CD4-positive, alpha-beta T cell (primary cell): ENCODE measurements around the gene CEP131. TPM values are rescaled to one million over a fixed set of nuclear protein-coding genes. Genes with fewer than 3 reads are reported as not detected.

ENCODE experiments used
- ATAC-seq: fragments of 200-7000 bp; cut with Tn5 transposase; one replicate; pipeline ENCODE4 v1.10.0; 2022; ENCODE audit warnings: mild to moderate bottlenecking; ENCODE audit not compliant: poor library complexity
- CTCF ChIA-PET: fragments of 350-600 bp; sonication (Branson Sonifier 250); formaldehyde crosslinking; loops from one replicate; lab custom pipeline; 2021; ENCODE audit warnings: antibody characterized with exemption, inconsistent platforms; lab: Charles Lee
- POLR2A ChIA-PET: fragments of 350-600 bp; sonication (Branson Sonifier 250); formaldehyde crosslinking; loops from one replicate; lab custom pipeline; 2021; ENCODE audit warnings: antibody characterized with exemption, inconsistent platforms; lab: Charles Lee
- DNase-seq, 14 experiments: peaks; one replicate each; pipeline ENCODE4 v3.0.0-alpha.2; 2013 to 2020; ENCODE audit warnings: mixed read lengths in 2 of 14
- H3K27ac ChIP-seq, 2 donors: one replicate each; pipeline versions ENCODE4 v1.5.1 to v1.7.0; 2013; ENCODE audit warnings: low read length in 2 of 2, low read depth in 1 of 2, mild to moderate bottlenecking in 1 of 2
- H3K27me3 ChIP-seq, 2 experiments: 1 replicate in 1 of 2; 2 replicates in 1 of 2; pipeline versions ENCODE4 v1.6.1 to v1.7.0; 2013; ENCODE audit warnings: low read length in 2 of 2, control low read depth in 1 of 2, mild to moderate bottlenecking in 1 of 2, moderate library complexity in 1 of 2; ENCODE audit not compliant: insufficient read depth in 2 of 2, control insufficient read depth in 1 of 2
- H3K36me3 ChIP-seq: one replicate; pipeline ENCODE4 v1.6.1; 2013; ENCODE audit warnings: low read length, control low read depth; ENCODE audit not compliant: insufficient read depth
- H3K4me1 ChIP-seq: one replicate; pipeline ENCODE4 v1.6.1; 2013; ENCODE audit warnings: low read length, control low read depth; ENCODE audit not compliant: insufficient read depth
- H3K4me3 ChIP-seq: one replicate; pipeline ENCODE4 v1.5.1; 2013; ENCODE audit warnings: mild to moderate bottlenecking, low read length, moderate library complexity
- H3K9me3 ChIP-seq, 2 experiments: 1 replicate in 1 of 2; 2 replicates in 1 of 2; pipeline versions ENCODE4 v1.6.1 to v1.7.0; 2013; ENCODE audit warnings: low read length in 2 of 2, mild to moderate bottlenecking in 2 of 2, control low read depth in 1 of 2, moderate library complexity in 1 of 2; ENCODE audit not compliant: control insufficient read depth in 1 of 2, insufficient read depth in 1 of 2
- H3K27ac Mint-ChIP-seq: one replicate; pipeline ENCODE4 v1.8.0; 2020; ENCODE audit warnings: mixed read lengths
- H3K27me3 Mint-ChIP-seq: one replicate; pipeline ENCODE4 v1.8.0; 2021; ENCODE audit warnings: mixed read lengths
- H3K36me3 Mint-ChIP-seq: one replicate; pipeline ENCODE4 v1.8.0; 2021; ENCODE audit warnings: low read depth, mixed read lengths
- H3K4me1 Mint-ChIP-seq: one replicate; pipeline ENCODE4 v1.8.0; 2021; ENCODE audit warnings: low read depth, mixed read lengths
- H3K4me3 Mint-ChIP-seq: one replicate; pipeline ENCODE4 v1.8.0; 2020; ENCODE audit warnings: mild to moderate bottlenecking, mixed read lengths
- H3K9me3 Mint-ChIP-seq: one replicate; pipeline ENCODE4 v1.8.0; 2020; ENCODE audit warnings: mixed read lengths
- CTCF ChIP-seq: fragments of 200-600 bp; IDR thresholded peaks from one replicate; pipeline ENCODE4 v1.8.0; 2022; ENCODE audit warnings: antibody characterized with exemption, mild to moderate bottlenecking
- intact Hi-C, 2 experiments: fragments of 100-400 bp; cut with DNase I in 1 of 2; cut with micrococcal nuclease in 1 of 2; formaldehyde crosslinking; loops; one replicate each; pipeline versions ENCODE4 v1.15.1 to v1.9.0; 2023 to 2025; cut with DNase I, micrococcal nuclease
- total RNA-seq, 174 experiments: library from RNA in 2 of 174; stranded (reverse) in 2 of 174; gene quantifications; one replicate each; pipeline ENCODE4 v1.2.3 and lab custom pipeline; 2021 to 2026

Gene CEP131
- total RNA-seq, 2 experiments from 2014 or later, result 11.2 to 12.3 TPM

DNA sequence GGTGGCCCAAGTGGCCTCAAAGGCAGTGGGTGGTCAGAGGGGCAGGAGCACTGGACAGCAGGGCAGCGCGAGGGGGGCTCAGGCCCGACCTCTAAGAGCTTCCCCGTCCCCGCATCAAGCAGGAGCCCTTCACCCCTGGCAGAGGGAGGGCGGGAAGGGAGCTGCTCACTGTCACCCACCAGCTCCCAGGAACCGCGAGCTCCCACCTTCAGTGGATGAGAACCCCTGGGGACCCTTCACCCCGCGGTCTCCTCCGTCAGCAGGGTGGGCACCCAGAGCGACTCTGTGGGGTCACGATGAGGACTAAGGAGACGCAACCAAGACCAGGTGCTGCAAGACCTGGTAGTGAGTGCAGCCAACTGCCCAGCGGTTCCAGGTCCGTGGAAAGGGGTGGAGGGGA lies 13.6 kb downstream of the CEP131 start:
- POLR2A ChIA-PET, result no interaction called here
- no peaks in the 10 kb centered on the region for H3K36me3 Mint-ChIP-seq
- TF ChIP-seq CTCF, result no peak
- no peak for ATAC-seq
- no peaks in the 10 kb centered on the region for H3K9me3 Mint-ChIP-seq
- CTCF ChIA-PET, result no interaction called here
- intact Hi-C loops, result no loop called here
- DNase-seq, result no peak
- H3K27me3 ChIP-seq, result no peaks in the 10 kb centered on the region
- H3K27ac ChIP-seq, result no peak overlapping the region
- H3K4me1 ChIP-seq, result no peaks in the 10 kb centered on the region
- H3K4me1 Mint-ChIP-seq, result no peaks in the 10 kb centered on the region
- no peaks in the 10 kb centered on the region for H3K27me3 Mint-ChIP-seq
- H3K4me3 ChIP-seq, result no peak overlapping the region
- no peak overlapping the region for H3K4me3 Mint-ChIP-seq
- no peaks in the 10 kb centered on the region for H3K9me3 ChIP-seq
- H3K36me3 ChIP-seq, result no peaks in the 10 kb centered on the region
- no peak overlapping the region for H3K27ac Mint-ChIP-seq

- intact Hi-C loops, result no loop called here
- TF ChIP-seq CTCF, result no peak
- POLR2A ChIA-PET, result no interaction called here
- no peaks in the 10 kb centered on the region for H3K9me3 Mint-ChIP-seq
- Histone ChIP-seq H3K9me3 (no peaks in the 10 kb centered on the region), H3K27me3 (no peaks in the 10 kb centered on the region), H3K4me3 (no peak overlapping the region), H3K27ac (no peak overlapping the region), H3K36me3 (peaks cover 2% of the 10 kb centered on the region), H3K4me1 (no peaks in the 10 kb centered on the region)
- no peaks in the 10 kb centered on the region for H3K36me3 Mint-ChIP-seq
- DNase-seq (no peak), ATAC-seq (no peak)
- no peaks in the 10 kb centered on the region for H3K4me1 Mint-ChIP-seq
- H3K27me3 Mint-ChIP-seq, result no peaks in the 10 kb centered on the region
- CTCF ChIA-PET, result no interaction called here
- no peak overlapping the region for H3K27ac Mint-ChIP-seq
- H3K4me3 Mint-ChIP-seq, result no peak overlapping the region
These were observed 14.1 kb downstream of the CEP131 start for GRCh38 chr17:81208651-81209050.

GRCh38 chr17:81207610-81208581 lies 14.9 kb downstream of the CEP131 start:
- Histone ChIP-seq H3K36me3 (peaks cover 2% of the 10 kb centered on the region), H3K27ac (no peak overlapping the region), H3K9me3 (no peaks in the 10 kb centered on the region), H3K27me3 (no peaks in the 10 kb centered on the region), H3K4me3 (no peak overlapping the region), H3K4me1 (no peaks in the 10 kb centered on the region)
- Mint-ChIP-seq H3K27ac (no peak overlapping the region), H3K9me3 (no peaks in the 10 kb centered on the region), H3K27me3 (no peaks in the 10 kb centered on the region), H3K4me3 (no peak overlapping the region), H3K36me3 (no peaks in the 10 kb centered on the region), H3K4me1 (no peaks in the 10 kb centered on the region)
- intact Hi-C loops, result no loop called here
- ATAC-seq (no peak), DNase-seq (no peak)
- TF ChIP-seq CTCF, result no peak
- ChIA-PET POLR2A (no interaction called here), CTCF (no interaction called here)
